Measurements from ENCODE around the gene BCHE.
"Not testable (repeated sequence)": the region's sequence is repeated elsewhere in the genome, so short reads cannot be mapped to it uniquely, and the experiment has no call there.

BCHE gene

DNA sequence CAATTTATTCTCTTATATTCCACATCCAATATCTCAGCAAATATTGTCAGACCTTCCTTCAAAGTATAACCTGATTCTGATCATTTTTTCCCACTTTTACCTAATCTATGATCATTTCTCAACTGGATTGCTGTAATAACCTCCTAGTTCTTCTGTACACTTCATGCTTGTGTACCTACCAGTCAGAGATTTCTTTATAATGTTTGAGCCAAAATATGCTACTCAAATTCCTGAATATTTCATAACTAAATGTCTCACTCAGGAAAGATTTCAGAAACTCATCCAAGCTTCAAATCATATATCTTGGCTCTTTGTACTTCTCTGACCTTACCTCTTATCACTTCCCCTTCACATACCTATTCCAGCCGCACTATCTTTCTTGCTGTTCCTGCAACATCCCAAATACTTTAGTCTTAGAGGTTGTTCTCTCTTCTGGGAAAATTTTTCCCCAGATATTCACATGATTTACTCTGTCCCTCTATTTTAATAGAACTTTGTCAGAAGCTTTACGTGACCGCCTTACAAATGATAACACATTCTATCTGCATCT, 20.0 kb downstream of the BCHE start:
- no peak for DNase-seq (ENCODE audit: low read depth in 2 of 2)

DNA sequence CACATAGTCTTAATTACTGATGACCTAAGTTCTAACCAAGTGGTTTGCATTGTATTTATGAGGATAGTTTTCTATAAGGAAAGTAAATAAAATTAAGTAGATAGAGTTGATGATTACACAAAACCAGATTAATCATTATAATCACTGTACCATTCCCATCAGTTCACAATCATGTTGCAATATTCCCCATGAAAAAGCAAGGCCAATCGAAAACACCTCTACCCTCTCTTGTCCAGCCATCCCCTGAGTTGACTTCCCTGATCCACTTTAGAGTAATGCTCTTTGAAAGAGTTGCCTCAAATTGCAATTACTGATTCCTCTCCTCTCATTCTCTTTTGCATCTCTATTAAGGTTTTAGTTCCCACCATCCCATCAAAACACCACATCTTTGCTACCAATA, 21.0 kb downstream of the BCHE start:
- no peak for DNase-seq (ENCODE audit: low read depth in 2 of 2)

DNA sequence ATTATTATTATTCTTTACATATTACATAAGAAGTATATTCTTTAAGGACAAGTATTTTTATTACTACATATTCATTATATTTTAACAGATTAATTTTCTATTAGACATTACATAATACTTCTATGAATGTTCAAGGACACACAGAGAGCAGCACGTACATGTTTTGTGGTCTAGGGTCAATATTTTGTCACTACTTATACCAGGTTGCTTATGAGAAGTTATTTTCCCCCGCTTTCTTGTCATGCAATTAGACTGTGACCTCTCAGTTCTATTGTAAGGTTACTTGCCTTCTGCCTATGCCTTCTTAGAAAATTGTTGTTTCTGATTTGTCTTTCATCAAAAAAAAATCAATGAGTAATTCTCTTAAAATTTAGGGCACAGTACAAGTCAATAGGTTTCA, 21.5 kb downstream of the BCHE start:
- DNase-seq (ENCODE audit: low read depth in 2 of 2) = no peak

DNA sequence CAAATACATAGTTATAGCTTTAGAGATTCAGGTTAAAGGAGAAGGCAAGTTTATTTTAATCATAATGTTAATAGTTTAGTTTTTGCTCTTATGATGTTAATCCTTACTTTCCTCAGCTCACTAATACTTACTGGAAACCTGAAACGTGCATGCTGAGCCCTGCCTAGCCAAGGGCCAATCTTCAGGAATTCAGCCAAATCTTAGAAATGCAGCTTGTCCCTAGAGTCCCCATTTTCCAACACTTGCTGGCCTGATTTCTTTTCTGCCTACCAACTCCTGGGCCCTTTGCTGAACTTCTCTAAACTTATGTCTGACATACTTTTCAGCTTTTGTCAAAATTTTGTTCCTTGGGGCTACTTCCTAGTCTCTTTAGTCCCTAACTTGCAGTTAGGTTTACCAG, 22.8 kb downstream of the BCHE start:
- no peak for DNase-seq (ENCODE audit: low read depth in 2 of 2)

DNA sequence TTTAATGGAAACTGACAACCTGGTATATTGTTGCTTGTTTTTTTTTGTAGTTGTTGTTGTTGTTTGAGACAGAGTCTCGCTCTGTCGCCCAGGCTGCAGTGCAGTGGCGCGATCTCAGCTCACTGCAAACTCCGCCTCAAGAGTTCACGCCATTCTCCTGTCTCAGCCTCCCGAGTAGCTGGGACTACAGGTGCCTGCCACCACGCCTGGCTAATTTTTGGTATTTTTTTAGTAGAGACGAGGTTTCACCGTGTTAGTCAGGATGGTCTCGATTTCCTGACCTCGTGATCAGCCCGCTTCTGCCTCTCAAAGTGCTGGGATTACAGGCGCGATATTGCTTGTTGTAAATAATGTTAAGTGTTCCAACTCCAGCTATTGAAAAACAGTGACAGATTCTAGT, 29.3 kb downstream of the BCHE start:
- not testable (repeated sequence) for DNase-seq (ENCODE audit: low read depth in 2 of 2)

DNA sequence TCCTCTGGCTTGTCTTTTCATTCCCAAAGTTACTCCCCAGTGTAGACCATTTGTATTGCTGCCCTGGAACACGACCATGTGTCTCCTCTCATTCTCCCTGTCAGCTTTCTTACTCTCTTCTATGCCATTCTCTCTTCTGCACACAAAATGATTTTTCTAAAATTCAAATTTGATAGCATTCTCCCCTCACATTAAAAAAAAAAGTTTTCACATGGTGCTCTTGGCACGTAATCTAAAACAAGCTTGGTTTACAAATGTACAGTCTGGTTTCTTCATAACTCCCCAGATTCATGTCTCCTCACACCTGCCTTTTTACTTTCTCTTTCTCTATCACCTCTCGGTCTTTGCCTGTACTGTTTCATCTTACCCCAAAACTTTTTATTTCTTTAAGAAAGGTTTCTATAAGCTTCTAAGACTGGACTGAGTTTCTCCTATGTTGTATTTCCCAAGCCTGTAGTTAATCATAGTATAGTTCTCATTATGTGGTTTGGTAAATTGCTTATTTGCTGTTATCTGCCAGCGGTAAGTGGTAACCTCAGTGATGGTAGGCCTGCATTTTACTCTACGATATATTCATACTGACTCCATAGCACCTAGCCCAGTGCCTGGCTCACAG, 31.2 kb downstream of the BCHE start:
- no peak for DNase-seq (ENCODE audit: low read depth in 2 of 2)

DNA sequence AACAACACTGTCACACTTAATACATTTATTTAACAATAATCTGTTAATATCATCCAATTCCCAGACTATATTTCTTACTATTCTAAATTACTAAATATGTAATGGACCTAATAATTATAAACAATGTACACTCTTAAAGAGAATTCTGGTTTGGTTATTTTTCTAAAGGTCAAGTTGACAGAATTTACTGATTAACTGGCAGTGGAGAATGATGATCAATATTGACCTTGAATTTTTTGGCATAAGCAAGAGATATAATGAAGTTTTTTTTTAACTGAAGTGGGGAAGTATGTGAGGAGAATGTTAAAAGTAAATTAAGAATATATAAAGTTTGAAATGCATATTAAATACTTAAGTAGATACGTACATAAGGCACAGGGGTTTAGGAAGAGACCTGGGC, 33.8 kb downstream of the BCHE start:
- no peak for DNase-seq (ENCODE audit: low read depth in 2 of 2)

DNA sequence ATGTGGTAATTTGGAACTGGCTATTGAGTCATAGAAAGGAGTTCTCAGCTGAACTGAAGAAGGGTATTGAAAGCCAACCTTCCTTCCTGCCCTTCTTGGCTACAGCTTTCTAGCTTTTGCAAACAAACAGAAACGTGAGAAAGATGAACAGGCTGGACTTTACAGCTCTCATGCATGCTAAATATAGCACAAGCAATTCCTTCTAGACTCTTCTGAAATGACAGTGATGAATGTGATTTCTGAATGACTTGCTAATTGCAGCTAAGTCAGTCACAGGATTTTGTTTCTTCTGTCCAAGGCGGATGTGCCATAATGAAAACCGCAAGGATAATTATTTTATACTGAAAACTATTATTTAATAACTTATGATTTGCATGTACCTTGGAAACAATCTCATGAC, 36.3 kb downstream of the BCHE start:
- DNase-seq (ENCODE audit: low read depth in 2 of 2) = no peak

DNA sequence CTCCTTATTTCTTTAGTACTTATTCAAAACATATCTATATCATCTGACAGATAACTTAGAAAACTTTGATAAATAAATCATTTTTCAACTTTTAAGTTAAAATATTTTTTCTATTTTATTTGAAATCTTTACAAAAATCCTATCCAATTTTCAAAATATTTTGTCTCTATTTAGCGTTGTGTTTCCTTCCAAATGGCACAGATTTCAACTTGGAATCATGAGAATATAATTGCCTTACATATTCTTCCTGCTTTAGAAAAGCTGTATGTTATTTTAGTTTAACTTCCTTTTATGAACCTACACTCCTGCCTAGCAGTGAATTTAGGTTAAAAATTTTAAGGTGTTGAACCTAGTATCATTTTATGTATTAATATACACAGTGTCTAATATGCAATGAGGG, 38.2 kb downstream of the BCHE start:
- DNase-seq (ENCODE audit: low read depth in 2 of 2) = no peak

DNA sequence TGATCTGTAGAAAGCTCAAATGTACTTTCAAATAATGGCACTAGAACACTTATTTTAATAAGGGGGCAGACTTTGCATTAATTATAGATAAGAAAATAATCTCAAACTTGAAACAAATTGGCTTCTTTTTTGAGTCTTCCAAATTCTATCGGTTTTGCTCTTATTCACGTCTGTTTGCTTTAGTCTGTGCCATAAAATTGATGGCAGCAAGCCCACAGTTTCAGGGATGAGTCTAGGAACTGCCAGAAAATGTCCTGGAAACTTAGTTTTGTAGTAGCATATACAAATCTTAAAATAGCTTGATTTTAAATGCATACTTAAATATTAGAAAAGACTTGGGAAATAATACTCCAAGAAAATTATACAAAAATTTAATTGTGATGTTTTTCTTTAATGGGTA, 39.7 kb downstream of the BCHE start:
- no peak for DNase-seq (ENCODE audit: low read depth in 2 of 2)

DNA sequence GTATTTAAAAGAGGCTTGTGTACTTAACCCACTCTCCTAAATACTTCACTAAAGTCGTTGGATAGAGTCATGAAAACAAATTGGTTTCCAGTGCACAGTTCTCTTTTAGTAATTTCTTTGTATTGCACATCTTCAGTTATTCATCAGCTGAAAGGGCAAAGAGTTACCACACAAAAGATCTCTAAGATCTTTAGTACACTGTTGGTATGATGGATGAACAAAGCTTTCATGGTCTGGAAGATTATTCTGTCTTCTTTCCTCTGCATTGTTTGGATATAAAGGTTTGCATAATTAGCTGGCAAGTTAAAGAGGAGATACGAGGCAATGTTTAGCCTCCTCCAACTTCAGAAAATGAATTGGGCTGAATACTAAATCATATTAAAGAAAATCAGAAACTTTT, 40.5 kb downstream of the BCHE start:
- DNase-seq (ENCODE audit: low read depth in 2 of 2) = no peak

DNA sequence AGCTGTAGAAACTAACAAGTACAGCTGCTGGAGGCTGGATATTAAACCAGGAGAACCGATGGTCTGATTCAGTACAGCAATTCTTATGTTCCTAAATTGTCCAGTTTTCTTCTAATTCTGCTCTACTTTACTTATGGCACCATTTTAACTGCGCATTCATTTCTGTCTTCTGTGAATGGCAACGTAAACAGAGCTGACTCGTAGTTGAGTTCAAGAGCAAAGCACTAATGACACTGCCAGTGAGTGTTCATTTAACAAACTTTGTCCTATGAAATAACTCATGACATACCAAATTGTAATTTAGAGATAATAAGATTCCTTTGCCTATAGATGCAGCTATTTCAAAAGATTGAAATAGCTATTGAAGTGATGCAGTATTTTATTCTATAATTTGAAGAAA, 48.7 kb downstream of the BCHE start:
- no peak for DNase-seq (ENCODE audit: low read depth in 2 of 2)

DNA sequence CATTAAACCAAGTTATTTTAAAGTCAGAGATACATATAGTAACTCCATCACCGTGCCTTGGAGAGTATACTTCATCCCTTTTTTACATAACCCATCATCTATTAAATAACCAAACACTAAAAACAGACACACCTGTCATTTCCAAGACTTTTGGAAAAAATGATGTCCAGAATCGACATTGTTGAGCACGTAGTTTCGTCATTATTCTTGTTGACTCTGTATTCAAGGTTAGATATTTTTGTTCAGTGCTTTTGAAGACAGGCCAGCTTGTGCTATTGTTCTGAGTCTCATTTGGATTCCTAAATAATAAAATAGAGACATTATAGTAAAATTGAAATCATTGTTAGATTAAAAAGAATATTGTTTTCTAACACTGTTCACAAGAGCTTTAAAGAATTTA, 51.2 kb downstream of the BCHE start:
- DNase-seq (ENCODE audit: low read depth in 2 of 2) = no peak

DNA sequence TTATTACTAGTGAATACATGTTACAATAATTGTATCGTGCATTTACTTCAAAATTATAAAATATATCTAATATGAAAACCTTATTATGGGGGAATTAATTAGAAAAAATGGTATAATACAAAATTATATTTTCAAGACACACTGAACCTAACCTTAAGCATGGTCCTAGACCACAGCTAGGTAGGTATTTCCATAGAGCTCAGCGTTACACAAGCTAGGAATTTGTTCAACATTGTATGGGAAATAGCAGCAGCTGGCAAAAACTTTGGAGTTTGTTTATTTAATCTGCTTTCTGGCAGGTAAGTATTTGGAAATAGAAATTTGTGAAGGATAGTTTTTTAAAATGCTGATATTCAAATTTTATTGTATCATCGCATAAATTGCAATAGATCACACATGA, 52.9 kb downstream of the BCHE start:
- DNase-seq (ENCODE audit: low read depth in 2 of 2) = no peak

DNA sequence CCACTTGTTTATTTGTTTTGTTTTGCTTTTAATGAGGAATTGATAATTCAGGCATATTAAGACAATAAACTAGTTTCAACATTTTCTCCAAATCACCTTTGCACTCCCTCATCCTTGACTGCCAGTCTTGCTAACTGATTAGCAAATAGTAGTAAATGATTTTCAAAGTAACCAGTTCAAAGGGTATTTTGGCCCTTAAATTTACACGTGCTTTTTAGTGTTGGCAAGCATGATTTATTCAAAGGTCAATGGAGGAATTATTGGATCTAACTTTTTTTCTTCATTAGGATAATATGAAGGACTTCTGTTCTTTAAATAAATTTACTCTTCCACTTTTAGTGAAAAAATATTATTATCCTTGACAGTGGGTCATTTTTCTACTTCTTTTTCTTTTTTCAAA, 53.8 kb downstream of the BCHE start:
- no peak for DNase-seq (ENCODE audit: low read depth in 2 of 2)

DNA sequence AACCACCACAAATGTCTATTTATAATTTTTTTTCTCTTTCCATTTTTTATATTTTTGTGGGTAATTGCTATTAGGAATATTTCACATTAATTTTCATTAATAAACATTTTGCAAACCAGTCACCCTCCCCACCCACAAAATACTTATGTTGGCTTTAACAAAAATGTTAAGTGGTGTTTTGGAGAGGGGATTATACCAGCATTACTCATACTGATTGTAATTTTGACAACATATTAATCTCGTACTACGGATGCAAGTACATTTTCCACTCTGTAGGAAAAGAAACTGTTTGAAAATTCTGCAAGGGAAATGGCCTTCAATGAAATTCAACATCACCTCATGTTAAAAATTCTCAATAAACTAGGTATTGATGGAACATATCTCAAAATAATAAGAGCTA, 58.3 kb downstream of the BCHE start:
- DNase-seq (ENCODE audit: low read depth in 2 of 2) = no peak

DNA sequence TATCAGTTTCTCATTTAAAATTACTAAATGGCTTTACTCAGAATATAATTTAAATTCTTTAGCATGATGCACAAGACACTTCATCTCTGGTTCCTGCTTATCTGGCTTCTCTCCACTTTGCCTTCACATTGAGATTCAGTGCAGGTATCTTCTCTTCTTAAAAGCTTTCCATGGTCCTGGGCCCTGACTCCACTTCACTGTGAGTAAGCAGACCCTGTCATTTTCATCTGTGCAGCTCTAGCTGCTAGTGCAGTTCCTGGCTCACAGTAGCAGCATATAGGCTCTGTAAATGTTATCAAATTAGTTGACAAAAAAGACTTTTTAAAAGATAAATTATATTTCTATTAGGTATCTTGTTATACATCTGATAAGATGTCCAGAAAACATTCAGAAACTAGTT, 58.8 kb downstream of the BCHE start:
- no peak for DNase-seq (ENCODE audit: low read depth in 2 of 2)

DNA sequence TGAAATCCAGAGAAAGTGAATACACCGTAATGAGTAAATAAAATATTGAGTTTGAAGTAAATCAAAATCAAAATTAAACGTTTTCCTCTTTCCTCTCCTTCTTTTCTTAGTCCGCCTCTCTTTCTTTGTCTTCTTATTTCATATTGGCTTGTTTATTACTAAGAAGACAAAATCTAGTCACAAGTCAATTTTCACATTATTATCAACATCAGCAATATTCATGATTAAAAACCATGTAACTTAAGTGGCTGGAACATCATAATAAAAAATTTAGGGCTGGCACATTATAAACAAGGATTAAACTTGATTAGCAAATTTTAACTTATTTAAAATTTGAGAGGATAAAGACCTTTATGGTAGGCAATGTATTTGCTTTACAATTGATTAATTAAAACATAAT, 61.4 kb downstream of the BCHE start:
- no peak for DNase-seq (ENCODE audit: low read depth in 2 of 2)

DNA sequence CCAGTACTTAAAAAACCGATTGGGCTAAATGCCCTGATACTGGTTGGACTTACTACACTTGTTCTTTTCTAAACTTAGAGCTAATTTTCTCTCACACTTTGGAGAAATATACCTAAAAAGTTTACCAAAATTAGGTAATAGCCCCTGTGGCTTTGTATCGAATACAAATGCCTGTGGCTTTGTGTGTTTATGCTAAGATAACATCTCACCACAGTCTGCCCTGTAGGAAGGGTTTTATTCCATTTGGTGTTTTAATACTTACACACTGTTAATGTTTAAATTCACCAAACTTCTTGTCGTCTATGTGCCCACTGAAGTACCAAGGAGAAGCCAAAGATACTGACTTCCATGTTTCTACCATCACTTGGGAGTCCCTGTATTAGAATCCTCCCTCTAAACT, 66.4 kb downstream of the BCHE start:
- DNase-seq (ENCODE audit: low read depth in 2 of 2) = no peak

DNA sequence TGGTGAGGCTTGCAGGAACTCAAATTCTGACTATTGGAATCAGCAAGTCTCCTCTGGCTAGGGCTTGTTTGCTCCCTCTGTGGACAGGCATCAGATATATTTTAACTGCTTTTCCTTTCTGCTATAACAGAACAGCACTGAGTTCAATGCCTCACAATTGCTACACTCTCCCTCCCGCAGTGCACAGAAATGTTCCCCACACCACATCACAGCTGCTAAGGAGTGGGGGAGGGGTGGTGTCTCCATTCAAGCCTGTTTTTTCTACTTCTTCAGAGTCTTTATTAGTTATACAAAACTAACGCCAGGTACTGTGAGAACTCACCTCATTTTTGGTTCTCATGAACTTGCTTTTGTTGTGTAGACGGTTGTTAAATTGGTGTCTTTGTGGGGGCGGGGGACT, 68.5 kb downstream of the BCHE start:
- DNase-seq (ENCODE audit: low read depth in 2 of 2) = no peak

DNA sequence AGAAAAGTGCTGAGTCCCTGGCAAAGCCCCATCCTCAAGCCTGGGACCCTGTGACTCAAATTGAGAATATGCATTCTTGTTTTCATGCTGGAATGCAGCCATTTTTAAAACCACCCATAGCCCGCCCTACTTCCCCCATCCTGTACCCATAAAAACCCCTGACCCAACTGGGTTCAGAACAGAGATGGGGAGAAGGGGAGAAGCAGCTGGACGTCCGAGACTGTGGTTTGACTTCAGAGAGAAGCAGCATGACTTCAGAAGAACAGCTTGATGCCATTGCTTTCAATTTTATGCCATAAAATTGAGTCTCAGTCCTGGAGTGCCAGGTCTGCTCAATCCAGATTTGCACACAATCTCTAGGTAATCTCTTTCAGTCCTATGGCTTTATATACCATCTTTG, 78.2 kb downstream of the BCHE start:
- DNase-seq (ENCODE audit: low read depth in 2 of 2) = no peak

DNA sequence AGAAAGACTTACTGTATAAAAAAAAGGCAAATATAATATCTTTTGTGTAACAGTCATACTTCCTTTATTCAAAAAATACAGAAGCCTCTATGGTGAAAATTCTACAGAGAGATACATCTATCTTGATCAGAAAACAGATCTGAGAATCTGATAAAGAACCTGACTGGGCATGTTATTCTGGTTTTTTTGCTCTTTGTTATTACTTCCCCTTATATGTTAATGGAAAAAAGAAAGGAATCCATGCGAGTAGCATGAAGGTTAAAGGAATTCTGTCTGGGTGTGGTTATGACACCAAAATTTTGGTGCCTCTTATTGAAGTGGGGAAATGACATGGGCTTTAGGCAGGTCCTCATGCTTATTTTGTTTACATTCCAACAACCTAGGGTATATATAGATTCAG, 81.7 kb downstream of the BCHE start:
- no peak for DNase-seq (ENCODE audit: low read depth in 2 of 2)

DNA sequence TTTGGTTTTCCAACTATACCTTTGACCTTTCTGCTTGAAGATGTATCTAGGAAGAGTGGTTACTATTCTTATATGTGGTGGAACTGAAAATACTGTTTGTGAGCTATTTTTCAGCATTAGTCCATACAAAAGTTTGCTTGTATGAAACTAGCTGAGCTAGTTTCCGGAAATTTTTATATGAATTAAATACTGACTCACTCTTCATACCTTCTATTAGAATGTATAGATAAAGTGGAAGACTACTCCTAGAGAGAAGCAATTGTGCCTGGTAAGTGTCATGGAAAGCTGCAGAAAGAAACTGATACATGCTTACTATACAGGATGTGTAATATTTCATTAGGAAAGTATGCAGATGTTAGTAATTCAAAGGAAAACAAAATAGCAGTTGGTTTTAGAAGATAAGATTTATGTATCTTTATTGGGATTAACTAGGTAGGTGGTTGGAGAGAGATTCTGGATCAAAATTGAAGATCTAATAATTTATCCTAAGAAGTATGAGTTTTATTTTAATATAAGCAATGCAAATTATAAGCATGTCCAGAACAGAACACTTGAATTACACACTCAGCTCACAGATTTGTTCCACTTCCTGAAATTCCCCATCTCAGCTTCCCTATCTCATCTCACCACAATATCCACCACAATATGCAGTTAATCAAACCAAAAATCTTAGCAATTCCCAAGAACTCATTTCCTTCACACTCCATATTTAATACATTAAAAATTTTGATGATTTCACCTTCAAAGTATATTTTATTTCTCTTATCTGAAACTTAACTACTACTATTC, 82.8 kb downstream of the BCHE start:
- no peak for DNase-seq (ENCODE audit: low read depth in 2 of 2)

DNA sequence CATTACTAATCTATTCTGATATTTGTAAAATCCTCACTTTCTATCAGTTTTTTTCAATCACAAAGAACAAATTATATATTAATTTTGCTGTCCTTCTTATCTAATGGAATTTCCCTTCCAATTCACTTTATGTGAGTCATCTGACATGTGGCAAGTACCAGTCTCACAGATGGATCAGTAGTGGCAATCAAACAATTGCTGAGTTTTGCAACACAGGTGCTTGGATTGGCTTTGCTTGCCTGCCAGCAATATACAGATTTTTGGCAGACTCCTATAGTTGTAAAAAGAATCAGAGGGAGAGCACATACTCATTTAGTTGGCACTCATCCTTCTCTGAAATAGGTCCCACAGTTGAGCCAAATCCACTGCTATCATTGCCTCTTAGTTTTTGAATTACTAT, 83.7 kb downstream of the BCHE start:
- DNase-seq (ENCODE audit: low read depth in 2 of 2) = no peak

Measured in stimulated activated CD4-positive, alpha-beta T cell treated with anti-CD3 and anti-CD28 coated beads, Interleukin-1b, Interleukin-23, amount 100 ng/mL, for 4 hours (primary cell).